HCT116 (cell line): ENCODE results near the gene CACNB2. TPM values are rescaled to one million over a fixed set of nuclear protein-coding genes. Genes with fewer than 3 reads are reported as not detected.

ENCODE experiments used
- ATAC-seq: fragments of 200-7000 bp; cut with Tn5 transposase; 2 replicates; pipeline ENCODE4 v1.9.1; 2020; ENCODE audit warnings: mild to moderate bottlenecking, moderate library complexity
- BruUV-seq: library from RNA; stranded (reverse); fragments of 400-500 nt; replicated peaks from 2 replicates; lab custom pipeline; 2021; lab: Mats Ljungman, UMichigan
- CTCF ChIA-PET: fragments of 300-600 bp; sonication (Branson Sonifier 250); formaldehyde crosslinking; loops from one replicate; lab custom pipeline; 2021; ENCODE audit warnings: antibody characterized with exemption; lab: Charles Lee
- POLR2A ChIA-PET: fragments of 300-600, 350-600 bp; sonication (Branson Sonifier 250); formaldehyde crosslinking; loops from one replicate; lab custom pipeline; 2021; ENCODE audit warnings: antibody characterized with exemption; lab: Charles Lee
- RAD21 ChIA-PET, 2 experiments: fragments of 300-600 bp; sonication (Branson Sonifier 250); formaldehyde crosslinking; loops; one replicate each; lab custom pipeline; 2023; ENCODE audit warnings: low total read pairs in 2 of 2; ENCODE audit not compliant: uncharacterized antibody in 2 of 2, unreplicated experiment in 2 of 2, low non-redundant PET in 1 of 2; lab: Charles Lee
- DNase-seq: peaks from one replicate; pipeline ENCODE4 v3.0.0-alpha.2; 2010; ENCODE audit warnings: low read depth, low spot score
- H2AFZ ChIP-seq: fragments of 200-600 bp; shearing (Covaris generic), sonication (generic); 2 replicates; pipeline ENCODE4 v1.6.1; 2017; ENCODE audit warnings: low read depth, mixed run types, mixed read lengths, antibody characterized with exemption, low read length; ENCODE audit not compliant: poor library complexity, severe bottlenecking
- H3K27ac ChIP-seq: 2 replicates; pipeline ENCODE4 v1.5.1; 2012; ENCODE audit warnings: low read depth, low read length
- H3K27me3 ChIP-seq: fragments of 200-600 bp; sonication (generic); 2 replicates; pipeline ENCODE4 v1.6.1; 2016; ENCODE audit warnings: mixed run types, low read length, mixed read lengths; ENCODE audit not compliant: insufficient read depth
- H3K36me3 ChIP-seq, 2 experiments: fragments of 200-500 bp in 1 of 2; fragments of 200-600 bp in 1 of 2; sonication (Bioruptor generic) in 1 of 2; sonication (generic) in 1 of 2; 2 replicates each; pipeline versions ENCODE4 v1.5.1 to v1.6.1; 2014 to 2016; ENCODE audit warnings: low read length in 2 of 2, inconsistent platforms in 1 of 2, mixed read lengths in 1 of 2, mixed run types in 1 of 2; ENCODE audit not compliant: insufficient read depth in 2 of 2, control insufficient read depth in 1 of 2
- H3K4me1 ChIP-seq, 2 experiments: fragments of 200-600 bp in 1 of 2; sonication (generic) in 1 of 2; 2 replicates each; pipeline versions ENCODE4 v1.5.1 to v1.6.1; 2012 to 2017; ENCODE audit warnings: low read length in 2 of 2, inconsistent platforms in 1 of 2, mild to moderate bottlenecking in 1 of 2, mixed read lengths in 1 of 2, mixed run types in 1 of 2, moderate library complexity in 1 of 2; ENCODE audit not compliant: insufficient read depth in 2 of 2, control insufficient read depth in 1 of 2
- H3K4me2 ChIP-seq: fragments of 200-600 bp; sonication (generic); 2 replicates; pipeline ENCODE4 v1.6.1; 2017; ENCODE audit warnings: mixed run types, low read length, mixed read lengths
- H3K4me3 ChIP-seq, 2 experiments: fragments of 200-600 bp in 1 of 2; sonication (generic) in 1 of 2; replicated peaks in 1 of 2; 2 replicates each; pipeline ENCODE4 v1.5.1; 2011 to 2016; ENCODE audit warnings: low read length in 2 of 2, control low read depth in 1 of 2, low read depth in 1 of 2, mild to moderate bottlenecking in 1 of 2, mixed read lengths in 1 of 2, mixed run types in 1 of 2
- H3K79me2 ChIP-seq: fragments of 200-600 bp; sonication (generic); 2 replicates; pipeline ENCODE4 v1.6.1; 2017; ENCODE audit warnings: mild to moderate bottlenecking, mixed run types, low read length, moderate library complexity, mixed read lengths; ENCODE audit not compliant: insufficient read depth
- H3K9ac ChIP-seq: fragments of 200-600 bp; sonication (generic); 2 replicates; pipeline ENCODE4 v1.6.1; 2016; ENCODE audit warnings: low read length, mixed read lengths
- H3K9me2 ChIP-seq: fragments of 200-600 bp; sonication (generic), shearing (Covaris generic); 2 replicates; pipeline ENCODE4 v1.6.1; 2017; ENCODE audit warnings: mixed run types, mild to moderate bottlenecking, moderate library complexity; ENCODE audit not compliant: insufficient read depth
- H3K9me3 ChIP-seq, 2 experiments: fragments of 200-500 bp in 1 of 2; fragments of 200-600 bp in 1 of 2; sonication (Bioruptor generic) in 1 of 2; sonication (generic) in 1 of 2; 2 replicates each; pipeline ENCODE4 v1.6.1; 2014 to 2017; ENCODE audit warnings: low read length in 2 of 2, mixed read lengths in 2 of 2, inconsistent platforms in 1 of 2, low read depth in 1 of 2, mild to moderate bottlenecking in 1 of 2, mixed run types in 1 of 2, moderate library complexity in 1 of 2; ENCODE audit not compliant: control insufficient read depth in 1 of 2, insufficient read depth in 1 of 2
- H4K20me1 ChIP-seq: fragments of 200-600 bp; sonication (generic), shearing (Covaris generic); 2 replicates; pipeline ENCODE4 v1.6.1; 2017; ENCODE audit warnings: mixed run types, mild to moderate bottlenecking, moderate library complexity; ENCODE audit not compliant: insufficient read depth
- CEBPB ChIP-seq: IDR thresholded peaks from 2 replicates; pipeline ENCODE4 v1.6.1; 2012; ENCODE audit warnings: low read depth
- SP1 ChIP-seq: IDR thresholded peaks from 2 replicates; pipeline ENCODE4 v1.6.1; 2012; ENCODE audit warnings: low read depth
- TCF7L2 ChIP-seq: IDR thresholded peaks from 2 replicates; pipeline ENCODE4 v1.7.0; 2011; ENCODE audit warnings: borderline replicate concordance, inconsistent platforms; ENCODE audit not compliant: insufficient read depth, insufficient read length; ENCODE audit errors: extremely low read depth
- ZNF274 ChIP-seq: fragments of 200-500 bp; sonication (Bioruptor generic); IDR thresholded peaks from 2 replicates; pipeline ENCODE4 v1.6.1; 2014; ENCODE audit warnings: mild to moderate bottlenecking, low read depth, low read length, inconsistent platforms
- intact Hi-C: fragments of 100-400 bp; cut with micrococcal nuclease; formaldehyde crosslinking; loops from 2 replicates; pipeline ENCODE4 v1.10.0; 2022
- total RNA-seq: library from RNA; stranded (reverse); gene quantifications from one replicate; pipeline ENCODE4 v1.2.1, GENCODE V29; 2021; ENCODE audit not compliant: unreplicated experiment
- TF ChIP-seq, protein P1 (sequence below): IDR thresholded peaks from 2 replicates; pipeline ENCODE4 v1.6.1; 2012
- TF ChIP-seq, protein P2 (sequence below): IDR thresholded peaks from 2 replicates; pipeline ENCODE4 v1.6.1; 2012; ENCODE audit warnings: low read depth

CACNB2 gene
- total RNA-seq, 1 experiment from 2014 or later = 0.71 TPM

DNA sequence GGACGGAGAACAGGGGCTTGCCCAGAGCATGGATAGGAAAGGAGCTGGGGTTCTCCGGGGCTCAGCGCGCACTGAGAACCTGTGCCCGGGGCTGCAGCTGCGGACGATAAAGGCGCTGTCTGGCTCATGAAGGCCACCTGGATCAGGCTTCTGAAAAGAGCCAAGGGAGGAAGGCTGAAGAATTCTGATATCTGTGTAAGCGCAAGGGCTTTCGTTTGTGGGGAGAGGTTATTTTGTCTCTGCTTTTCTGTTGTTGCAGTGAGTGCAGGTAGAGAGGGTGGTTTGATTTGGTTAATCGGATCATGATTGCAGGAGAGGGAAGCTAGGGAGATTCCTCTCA is 260.7 kb downstream of the CACNB2 start:
- H3K9ac ChIP-seq = no peak overlapping the region
- ChIA-PET RAD21 (no interaction called here), CTCF (no interaction called here), POLR2A (no interaction called here)
- no TSS peak for BruUV-seq
- H3K4me3 ChIP-seq = no peak overlapping the region
- intact Hi-C loops = no loop called here
- no peaks in the 10 kb centered on the region for H3K9me2 ChIP-seq
- H3K9me3 ChIP-seq = no peaks in the 10 kb centered on the region
- TF ChIP-seq SP1 (no peak), ZNF274 (no peak), TCF7L2 (no peak), CEBPB (no peak)
- TF ChIP-seq, protein P1, sequence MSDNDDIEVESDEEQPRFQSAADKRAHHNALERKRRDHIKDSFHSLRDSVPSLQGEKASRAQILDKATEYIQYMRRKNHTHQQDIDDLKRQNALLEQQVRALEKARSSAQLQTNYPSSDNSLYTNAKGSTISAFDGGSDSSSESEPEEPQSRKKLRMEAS = no peak
- TF ChIP-seq, protein P2, sequence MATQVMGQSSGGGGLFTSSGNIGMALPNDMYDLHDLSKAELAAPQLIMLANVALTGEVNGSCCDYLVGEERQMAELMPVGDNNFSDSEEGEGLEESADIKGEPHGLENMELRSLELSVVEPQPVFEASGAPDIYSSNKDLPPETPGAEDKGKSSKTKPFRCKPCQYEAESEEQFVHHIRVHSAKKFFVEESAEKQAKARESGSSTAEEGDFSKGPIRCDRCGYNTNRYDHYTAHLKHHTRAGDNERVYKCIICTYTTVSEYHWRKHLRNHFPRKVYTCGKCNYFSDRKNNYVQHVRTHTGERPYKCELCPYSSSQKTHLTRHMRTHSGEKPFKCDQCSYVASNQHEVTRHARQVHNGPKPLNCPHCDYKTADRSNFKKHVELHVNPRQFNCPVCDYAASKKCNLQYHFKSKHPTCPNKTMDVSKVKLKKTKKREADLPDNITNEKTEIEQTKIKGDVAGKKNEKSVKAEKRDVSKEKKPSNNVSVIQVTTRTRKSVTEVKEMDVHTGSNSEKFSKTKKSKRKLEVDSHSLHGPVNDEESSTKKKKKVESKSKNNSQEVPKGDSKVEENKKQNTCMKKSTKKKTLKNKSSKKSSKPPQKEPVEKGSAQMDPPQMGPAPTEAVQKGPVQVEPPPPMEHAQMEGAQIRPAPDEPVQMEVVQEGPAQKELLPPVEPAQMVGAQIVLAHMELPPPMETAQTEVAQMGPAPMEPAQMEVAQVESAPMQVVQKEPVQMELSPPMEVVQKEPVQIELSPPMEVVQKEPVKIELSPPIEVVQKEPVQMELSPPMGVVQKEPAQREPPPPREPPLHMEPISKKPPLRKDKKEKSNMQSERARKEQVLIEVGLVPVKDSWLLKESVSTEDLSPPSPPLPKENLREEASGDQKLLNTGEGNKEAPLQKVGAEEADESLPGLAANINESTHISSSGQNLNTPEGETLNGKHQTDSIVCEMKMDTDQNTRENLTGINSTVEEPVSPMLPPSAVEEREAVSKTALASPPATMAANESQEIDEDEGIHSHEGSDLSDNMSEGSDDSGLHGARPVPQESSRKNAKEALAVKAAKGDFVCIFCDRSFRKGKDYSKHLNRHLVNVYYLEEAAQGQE = no peak
- H3K27me3 ChIP-seq = peaks cover 17% of the 10 kb centered on the region
- H3K27ac ChIP-seq = no peak overlapping the region
- ATAC-seq = no peak
- no peak for DNase-seq
- H4K20me1 ChIP-seq = no peaks in the 10 kb centered on the region
- H3K4me2 ChIP-seq = no peak overlapping the region
- H3K79me2 ChIP-seq = no peaks in the 10 kb centered on the region
- no peak overlapping the region for H2AFZ ChIP-seq
- H3K4me1 ChIP-seq = peaks cover 0 to 1% of the 10 kb centered on the region in 2 experiments; a peak in 1 of 4 replicates
- H3K36me3 ChIP-seq = no peaks in the 10 kb centered on the region
